Muscle of arm (tissue), 12 donors: ENCODE measurements around the gene B3GALT6. TPM values are rescaled to one million over a fixed set of nuclear protein-coding genes. Genes with fewer than 3 reads are reported as not detected.

Experiments used
- DNase-seq: peaks from one replicate; pipeline ENCODE4 v3.0.0-alpha.2; 2013
- polyA plus RNA-seq, 12 donors: library from polyadenylated mRNA; unstranded; fragments of 120-200 nt; gene quantifications; one replicate each; pipeline ENCODE4 v1.2.1, GENCODE V29; 2013; ENCODE audit not compliant: insufficient read length in 12 of 12

Gene B3GALT6
- polyA plus RNA-seq, 12 donors: 12.3 to 155 (median 16.1) TPM

- DNase-seq: no peak
Observed at GRCh38 chr1:1281533-1282321, 49.7 kb downstream of the B3GALT6 start.

DNA sequence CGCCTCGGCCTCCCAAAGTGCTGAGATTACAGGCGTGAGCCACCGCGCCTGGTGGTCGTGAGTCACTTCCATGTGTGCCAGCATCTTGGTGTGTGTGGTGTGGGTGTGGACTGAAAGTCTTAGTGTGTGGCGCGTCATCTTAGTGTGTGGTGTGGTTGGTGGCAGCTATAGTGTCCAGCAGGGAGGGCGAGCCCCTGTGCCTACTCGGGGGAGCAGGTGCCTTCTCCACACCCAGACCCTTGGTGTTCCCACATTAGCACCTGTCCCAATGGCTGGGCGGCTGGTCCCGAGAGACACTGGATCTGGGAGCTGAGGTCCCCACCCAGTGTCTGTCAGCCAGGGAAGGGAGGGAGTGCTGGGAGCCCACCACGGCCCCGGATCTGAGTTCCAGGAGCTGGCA lies 51.0 kb downstream of the B3GALT6 start:
- DNase-seq: no peak

DNA sequence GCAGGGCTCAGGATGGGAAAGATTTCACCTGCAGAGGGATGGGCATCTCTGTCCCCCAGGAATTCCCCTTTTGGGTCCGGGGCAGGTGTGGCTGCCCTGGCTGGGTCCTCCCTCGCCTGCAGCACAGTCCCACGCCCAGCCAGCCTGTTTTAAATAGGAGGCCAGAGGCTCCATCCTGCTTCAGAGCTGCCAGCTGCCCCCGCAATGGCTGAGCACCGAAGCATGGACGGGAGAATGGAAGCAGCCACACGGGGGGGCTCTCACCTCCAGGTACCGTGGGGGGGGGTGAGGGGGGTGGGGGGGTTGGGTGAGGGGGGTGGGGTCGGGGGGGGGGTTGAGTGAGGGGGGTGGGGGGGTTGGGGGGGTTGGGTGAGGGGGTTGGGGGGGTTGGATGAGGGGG lies 51.8 kb downstream of the B3GALT6 start:
- DNase-seq: no peak

Other genes with a start within 250 kb of the B3GALT6 start
- gene HES4, start 232.1 kb upstream of the B3GALT6 start, polyA plus RNA-seq: 10 to 100 TPM in 7 of 12 donors, 1 to 10 TPM in 4, not detected in 1; 6.4 to 34.3 (median 10.3) TPM
- gene ISG15, start 218.7 kb upstream of the B3GALT6 start, polyA plus RNA-seq: 10 to 100 TPM in 1 of 12 donors, 1 to 10 TPM in 10, not detected in 1; 5.0 to 28.8 (median 6.8) TPM
- 10 to 100 TPM in 11 of 12 donors, not detected in 1; 26.2 to 84.3 (median 35.7) TPM for gene AGRN, start 212.1 kb upstream of the B3GALT6 start, polyA plus RNA-seq
- under 1 TPM in 5 of 12 donors, not detected in 7; 0.09 to 0.43 (median 0.13) TPM for gene RNF223, start 157.9 kb upstream of the B3GALT6 start, polyA plus RNA-seq
- gene C1orf159, start 116.1 kb upstream of the B3GALT6 start, polyA plus RNA-seq: 10 to 100 TPM in 1 of 12 donors, 1 to 10 TPM in 10, not detected in 1; 3.5 to 11.4 (median 5.6) TPM
- gene TTLL10, start 58.4 kb upstream of the B3GALT6 start, polyA plus RNA-seq: under 1 TPM in 7 of 12 donors, not detected in 5; 0.10 to 0.72 (median 0.33) TPM
- gene TNFRSF18, start 25.6 kb upstream of the B3GALT6 start, polyA plus RNA-seq: 1 to 10 TPM in 9 of 12 donors, under 1 TPM in 1, not detected in 2; 0.87 to 4.2 (median 2.6) TPM
- 1 to 10 TPM in 10 of 12 donors, not detected in 2; 1.1 to 2.5 (median 1.7) TPM for gene TNFRSF4, start 18.1 kb upstream of the B3GALT6 start, polyA plus RNA-seq
- 100 to 1,000 TPM in 2 of 12 donors, 10 to 100 TPM in 9, not detected in 1; 71.1 to 160 (median 81.8) TPM for gene SDF4, start 236 bp upstream of the B3GALT6 start, polyA plus RNA-seq
- gene C1QTNF12, start 14.5 kb downstream of the B3GALT6 start, polyA plus RNA-seq: 1 to 10 TPM in 10 of 12 donors, not detected in 2; 2.0 to 5.4 (median 2.4) TPM
- 10 to 100 TPM in 11 of 12 donors, not detected in 1; 28.1 to 52.6 (median 37.7) TPM for gene UBE2J2, start 41.6 kb downstream of the B3GALT6 start, polyA plus RNA-seq
- 10 to 100 TPM in 1 of 12 donors, 1 to 10 TPM in 10, not detected in 1; 2.4 to 10.0 (median 4.3) TPM for gene SCNN1D, start 48.2 kb downstream of the B3GALT6 start, polyA plus RNA-seq
- gene ACAP3, start 75.7 kb downstream of the B3GALT6 start, polyA plus RNA-seq: 10 to 100 TPM in 11 of 12 donors, not detected in 1; 27.5 to 88.5 (median 36.2) TPM
- 1 to 10 TPM in 10 of 12 donors, not detected in 2; 3.3 to 8.0 (median 5.2) TPM for gene PUSL1, start 76.4 kb downstream of the B3GALT6 start, polyA plus RNA-seq
- 100 to 1,000 TPM in 2 of 12 donors, 10 to 100 TPM in 9, not detected in 1; 60.1 to 138 (median 75.5) TPM for gene INTS11, start 92.4 kb downstream of the B3GALT6 start, polyA plus RNA-seq
- gene CPTP, start 92.6 kb downstream of the B3GALT6 start, polyA plus RNA-seq: 10 to 100 TPM in 11 of 12 donors, not detected in 1; 10.5 to 22.7 (median 13.5) TPM
- 1 to 10 TPM in 10 of 12 donors, not detected in 2; 1.0 to 4.6 (median 2.1) TPM for gene TAS1R3, start 99.0 kb downstream of the B3GALT6 start, polyA plus RNA-seq
- gene DVL1, start 117.2 kb downstream of the B3GALT6 start, polyA plus RNA-seq: 10 to 100 TPM in 11 of 12 donors, not detected in 1; 24.2 to 54.3 (median 33.0) TPM
- gene MXRA8, start 126.3 kb downstream of the B3GALT6 start, polyA plus RNA-seq: 100 to 1,000 TPM in 2 of 12 donors, 10 to 100 TPM in 9, not detected in 1; 48.9 to 192 (median 66.7) TPM
- gene AURKAIP1, start 143.0 kb downstream of the B3GALT6 start, polyA plus RNA-seq: 10 to 100 TPM in 11 of 12 donors, not detected in 1; 42.4 to 71.8 (median 52.7) TPM
- gene CCNL2, start 167.1 kb downstream of the B3GALT6 start, polyA plus RNA-seq: 100 to 1,000 TPM in 11 of 12 donors, not detected in 1; 116 to 262 (median 151) TPM
- 100 to 1,000 TPM in 9 of 12 donors, 10 to 100 TPM in 2, not detected in 1; 96.9 to 118 (median 106) TPM for gene MRPL20, start 175.1 kb downstream of the B3GALT6 start, polyA plus RNA-seq
- 10 to 100 TPM in 10 of 12 donors, 1 to 10 TPM in 1, not detected in 1; 9.0 to 27.8 (median 13.8) TPM for gene ANKRD65, start 189.0 kb downstream of the B3GALT6 start, polyA plus RNA-seq
- gene VWA1, start 203.5 kb downstream of the B3GALT6 start, polyA plus RNA-seq: 100 to 1,000 TPM in 1 of 12 donors, 10 to 100 TPM in 11; 37.0 to 205 (median 46.0) TPM
- 1 to 10 TPM in 1 of 12 donors, under 1 TPM in 9, not detected in 2; 0.33 to 2.8 (median 0.64) TPM for gene ATAD3C, start 217.5 kb downstream of the B3GALT6 start, polyA plus RNA-seq
- 10 to 100 TPM in 7 of 12 donors, 1 to 10 TPM in 4, not detected in 1; 5.7 to 50.0 (median 10.4) TPM for gene ATAD3B, start 239.5 kb downstream of the B3GALT6 start, polyA plus RNA-seq